Activated CD4-positive, alpha-beta T cell treated with anti-CD3 and anti-CD28 coated beads, Interleukin-2, Interleukin-4, amounts not matched to agents 100 ng/mL and 50 ng/mL, durations not matched to agents 16 hours and 8 hours (primary cell): Measurements from ENCODE around the gene TFPI2.
A peak's percentile ranks its signal among the peaks of the same experiment; 100 is the strongest.

Experiments used
- DNase-seq: peaks from one replicate; pipeline ENCODE4 v3.0.0-alpha.2; 2020; ENCODE audit warnings: low spot score

TFPI2 gene

GRCh38 chr7:93858857-93859256 lies 31.7 kb downstream of the TFPI2 start:
- no peak for DNase-seq

- peak; percentile 46 for DNase-seq
These were observed 34.2 kb downstream of the TFPI2 start for GRCh38 chr7:93856323-93856722.

DNA sequence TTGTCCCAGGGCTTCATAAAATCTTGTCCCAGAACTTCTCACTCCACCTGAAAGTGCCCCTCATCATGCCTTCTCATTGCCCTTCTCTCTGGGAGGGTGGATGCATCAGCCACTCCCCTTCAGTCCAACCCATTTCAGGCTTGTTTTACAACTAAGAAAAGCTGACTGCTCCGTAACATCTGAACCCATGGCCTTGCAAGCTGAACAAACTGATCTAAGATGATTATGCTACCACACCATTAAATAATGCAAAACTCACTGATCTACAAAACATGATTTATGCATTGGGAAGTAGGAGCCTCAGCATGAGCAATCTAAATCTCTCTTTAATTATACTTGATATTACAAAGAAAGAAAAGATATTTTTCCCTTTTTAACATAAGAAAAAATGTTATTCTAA lies 34.8 kb downstream of the TFPI2 start:
- DNase-seq, result no peak

DNA sequence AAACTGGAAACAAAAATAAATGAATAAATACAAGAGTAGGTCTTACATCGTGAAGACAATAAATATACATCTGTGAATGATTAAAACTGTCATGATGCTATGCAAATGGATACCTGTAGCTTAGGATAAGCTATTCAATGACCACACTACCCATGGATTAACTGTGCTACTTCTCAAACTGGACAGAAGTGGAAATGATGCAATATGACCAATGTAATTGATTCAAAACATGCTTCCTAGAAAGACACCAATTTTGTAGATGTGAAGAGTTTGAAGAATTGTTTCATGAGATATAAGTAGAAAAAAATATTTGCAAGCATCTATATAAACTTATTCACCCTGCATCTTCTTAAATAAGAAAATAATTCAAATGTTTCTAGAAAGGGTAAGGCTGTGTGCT lies 36.1 kb downstream of the TFPI2 start:
- DNase-seq, result no peak

GRCh38 chr7:93851536-93851935 lies 39.0 kb downstream of the TFPI2 start:
- DNase-seq, result no peak

- DNase-seq, result no peak
These were observed 47.3 kb downstream of the TFPI2 start for GRCh38 chr7:93843260-93843659.

DNA sequence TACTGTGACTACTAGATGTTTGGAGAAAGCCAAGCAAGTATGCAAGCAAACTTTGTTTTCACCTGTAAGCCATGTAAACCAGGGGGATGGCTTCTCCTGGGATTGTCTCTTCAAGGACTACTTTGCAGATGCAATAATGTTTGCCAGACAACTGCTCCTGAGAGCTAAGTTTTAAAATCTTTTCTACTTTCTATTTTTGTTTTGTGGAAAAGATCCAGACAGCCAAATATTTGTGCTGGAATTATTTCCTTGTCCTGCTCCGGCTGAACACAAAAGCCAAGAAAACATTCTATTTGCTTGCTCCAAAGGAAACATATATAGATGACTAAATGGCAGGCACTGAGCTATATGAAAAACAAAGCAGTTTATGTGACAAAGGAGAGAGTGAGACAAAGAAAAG lies 51.6 kb downstream of the TFPI2 start:
- DNase-seq, result no peak

- DNase-seq, result no peak
These were observed 53.3 kb downstream of the TFPI2 start for GRCh38 chr7:93837245-93837644.

GRCh38 chr7:93836116-93836515 lies 54.4 kb downstream of the TFPI2 start:
- DNase-seq, result no peak

DNA sequence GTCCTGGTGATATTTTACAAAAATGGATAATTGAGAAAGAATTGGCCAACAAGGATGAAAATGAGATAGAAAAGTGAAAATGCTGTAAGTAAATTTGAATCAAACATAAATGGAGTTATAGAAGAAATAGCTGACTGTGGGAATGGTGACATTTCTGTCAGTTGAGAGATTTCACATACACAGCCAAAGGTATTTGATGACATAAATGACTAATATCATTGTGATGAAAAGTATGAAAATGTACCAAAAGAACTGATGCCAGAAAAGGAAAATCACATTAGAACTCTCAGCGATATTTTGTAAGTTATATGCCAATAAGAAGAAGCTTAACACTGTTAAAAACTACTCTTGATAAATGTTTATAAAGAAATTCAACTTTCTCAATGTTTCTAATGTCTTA lies 54.9 kb downstream of the TFPI2 start:
- no peak for DNase-seq
